ENCODE measurements around the gene FLG2.

Gene FLG2

DNA sequence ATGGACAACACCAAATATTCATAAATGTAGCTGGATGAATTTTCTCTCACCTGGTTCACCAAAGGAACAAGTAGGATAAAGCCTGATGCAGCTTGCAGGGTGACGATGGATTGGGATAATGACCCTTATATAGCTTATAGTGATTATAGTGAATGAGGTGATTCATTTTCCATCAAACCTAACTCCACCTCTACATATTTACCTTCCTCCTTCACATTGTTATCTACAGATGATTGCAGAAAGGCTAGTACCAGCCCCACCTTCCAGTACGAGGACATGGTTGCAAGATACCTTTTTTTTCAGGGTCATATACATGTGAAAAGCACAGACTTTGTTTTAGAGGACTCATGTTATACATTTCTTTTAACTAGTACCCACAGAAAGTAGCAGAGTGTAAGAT is at the start of gene FLG2:
Gene FLG2, minus strand, starts transcription at position 101 of the 400 bp plus-strand sequence. CDS start 1,122 bp downstream, outside the sequence.
- TF ChIP-seq JUND (IDR thresholded peaks at IDR 0.05; ENCODE audit: low read depth), result no peak
- no peak for DNase-seq (ENCODE audit: low read depth in 1 of 2, low spot score in 1 of 2)
- in situ Hi-C loops (cut with HindIII; ENCODE audit: low pct_unique_long_range_greater_than_20kb, low sequenced_read_pairs), result no loop called here

DNA sequence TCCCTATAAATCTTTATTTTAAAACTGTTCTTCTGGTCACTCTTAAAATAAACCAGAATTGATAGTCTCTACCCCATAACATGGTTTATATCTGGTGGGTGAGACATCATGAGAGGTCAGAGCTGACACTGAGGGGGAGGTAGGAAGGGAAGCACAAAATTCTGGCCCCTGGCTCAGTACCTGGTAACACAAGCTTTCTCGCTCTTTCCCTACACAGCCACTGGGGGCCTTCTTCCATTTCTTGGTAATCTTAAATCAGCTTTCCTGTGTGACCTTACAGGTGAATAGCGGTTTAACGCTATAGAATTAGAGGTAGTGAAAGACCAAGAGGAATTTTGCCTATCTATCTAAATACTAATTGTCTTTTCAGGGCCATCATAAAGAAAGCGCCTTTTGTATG is 48.9 kb upstream of the FLG2 start:
- TF ChIP-seq JUND (IDR thresholded peaks at IDR 0.05; ENCODE audit: low read depth), result no peak
- in situ Hi-C loops (cut with HindIII; ENCODE audit: low pct_unique_long_range_greater_than_20kb, low sequenced_read_pairs), result no loop called here
- DNase-seq (ENCODE audit: low read depth in 1 of 2, low spot score in 1 of 2), result no peak

DNA sequence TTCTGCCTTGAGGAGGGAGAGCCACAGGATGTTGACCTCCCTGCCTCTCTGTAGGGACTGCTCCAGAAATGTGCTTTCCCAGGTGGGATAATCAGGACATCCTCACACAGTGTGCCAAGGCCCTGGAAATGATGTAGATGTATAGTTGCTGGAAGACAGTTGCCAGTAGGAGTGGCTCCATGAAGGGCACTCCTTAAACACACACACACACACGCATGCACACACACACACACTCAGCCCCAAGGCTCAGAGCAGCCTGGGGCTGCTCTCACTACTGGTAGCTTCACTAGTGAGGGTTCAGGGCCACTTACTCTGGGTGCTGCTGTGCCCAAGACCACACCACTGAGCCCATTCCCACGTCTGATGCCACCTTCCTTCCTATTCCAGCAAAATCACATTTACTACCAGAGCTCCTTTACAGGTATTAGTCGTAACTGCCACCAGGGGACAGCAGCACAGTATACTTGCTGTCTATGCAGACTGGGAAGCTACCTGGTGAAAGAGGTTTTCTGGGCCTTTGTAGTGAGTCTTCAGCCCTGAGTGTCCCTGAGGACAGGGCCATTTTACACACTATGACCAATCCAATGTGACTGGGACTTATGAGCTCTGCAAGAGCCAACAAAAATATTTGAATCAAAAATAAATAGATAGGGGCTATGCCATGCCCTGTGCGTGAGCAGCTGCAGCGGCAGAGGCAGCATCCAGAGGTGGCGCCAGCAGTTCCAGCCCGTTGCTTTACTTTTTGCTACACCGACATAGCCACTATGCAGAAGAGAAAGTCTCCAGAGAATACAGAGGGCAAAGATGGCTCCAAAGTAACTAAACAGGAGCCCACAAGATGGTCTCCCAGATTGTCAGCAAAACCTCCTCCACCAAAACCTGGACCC is 39.2 kb upstream of the FLG2 start:
- in situ Hi-C loops (cut with HindIII; ENCODE audit: low pct_unique_long_range_greater_than_20kb, low sequenced_read_pairs), result no loop called here
- DNase-seq (ENCODE audit: low read depth in 1 of 2, low spot score in 1 of 2), result peak; percentile 75 to 87
- TF ChIP-seq JUND (IDR thresholded peaks at IDR 0.05; ENCODE audit: low read depth), result no peak

DNA sequence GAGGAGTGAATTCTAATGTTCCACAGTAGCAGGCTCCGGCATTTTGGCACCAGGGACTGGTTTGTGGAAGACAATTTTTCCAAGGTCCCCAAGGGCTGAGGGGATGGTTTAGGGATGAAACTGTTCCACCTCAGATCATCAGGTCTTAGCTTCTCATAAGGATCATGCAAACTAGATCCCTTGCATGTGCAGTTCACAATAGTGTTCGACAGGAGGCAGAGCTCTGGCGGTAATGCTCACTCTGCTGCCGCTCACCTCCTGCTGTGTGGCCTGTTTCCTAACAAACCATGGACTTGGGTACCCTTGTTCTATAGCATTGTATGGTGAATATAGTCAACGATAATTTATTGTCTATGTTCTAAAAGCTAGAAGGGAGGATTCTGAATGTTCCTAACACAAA is 37.7 kb upstream of the FLG2 start:
- TF ChIP-seq JUND (IDR thresholded peaks at IDR 0.05; ENCODE audit: low read depth), result no peak
- DNase-seq (ENCODE audit: low read depth in 1 of 2, low spot score in 1 of 2), result peak in 1 of 2 experiments; percentile 51
- in situ Hi-C loops (cut with HindIII; ENCODE audit: low pct_unique_long_range_greater_than_20kb, low sequenced_read_pairs), result no loop called here

DNA sequence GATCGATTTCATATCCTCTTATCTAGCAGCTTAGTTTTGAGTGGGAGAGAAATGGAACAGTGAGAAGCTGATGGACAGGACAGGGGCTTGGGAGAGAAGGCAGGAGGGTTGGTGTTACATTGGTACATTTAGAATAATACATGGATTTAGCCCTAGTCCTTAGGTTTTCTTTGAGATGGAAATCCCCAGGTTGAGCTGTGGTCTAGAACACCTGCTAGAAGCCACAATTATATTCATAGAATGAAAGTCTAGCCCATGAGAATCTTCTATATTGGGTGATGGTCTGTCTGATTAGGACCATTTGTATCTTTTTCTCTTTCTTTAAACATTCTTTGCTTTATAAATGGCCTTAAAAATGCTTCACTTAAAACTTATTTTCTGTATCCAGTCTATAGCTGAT is 34.3 kb upstream of the FLG2 start:
- in situ Hi-C loops (cut with HindIII; ENCODE audit: low pct_unique_long_range_greater_than_20kb, low sequenced_read_pairs), result no loop called here
- DNase-seq (ENCODE audit: low read depth in 1 of 2, low spot score in 1 of 2), result no peak
- TF ChIP-seq JUND (IDR thresholded peaks at IDR 0.05; ENCODE audit: low read depth), result no peak

- in situ Hi-C loops (cut with HindIII; ENCODE audit: low pct_unique_long_range_greater_than_20kb, low sequenced_read_pairs), result no loop called here
- peak; percentile 65; the same call in 1 of the 2 replicates for TF ChIP-seq JUND (IDR thresholded peaks at IDR 0.05; ENCODE audit: low read depth)
Observed at GRCh38 chr1:152392909-152393308, 33.1 kb upstream of the FLG2 start.

GRCh38 chr1:152388889-152389288 is 29.1 kb upstream of the FLG2 start:
- no peak for TF ChIP-seq JUND (IDR thresholded peaks at IDR 0.05; ENCODE audit: low read depth)
- in situ Hi-C loops (cut with HindIII; ENCODE audit: low pct_unique_long_range_greater_than_20kb, low sequenced_read_pairs), result no loop called here
- DNase-seq (ENCODE audit: low read depth in 1 of 2, low spot score in 1 of 2), result no peak

More at GRCh38 chr1:152392909-152393308, 33.1 kb upstream of the FLG2 start:
- peak in 1 of 2 experiments; percentile 89 for DNase-seq (ENCODE audit: low read depth in 1 of 2, low spot score in 1 of 2)

- DNase-seq (ENCODE audit: low read depth in 1 of 2, low spot score in 1 of 2), result no peak
- TF ChIP-seq JUND (IDR thresholded peaks at IDR 0.05; ENCODE audit: low read depth), result no peak
- in situ Hi-C loops (cut with HindIII; ENCODE audit: low pct_unique_long_range_greater_than_20kb, low sequenced_read_pairs), result no loop called here
Observed at GRCh38 chr1:152386940-152387339, 27.1 kb upstream of the FLG2 start.

GRCh38 chr1:152380932-152381331 is 21.1 kb upstream of the FLG2 start:
- no peak for TF ChIP-seq JUND (IDR thresholded peaks at IDR 0.05; ENCODE audit: low read depth)
- in situ Hi-C loops (cut with HindIII; ENCODE audit: low pct_unique_long_range_greater_than_20kb, low sequenced_read_pairs), result no loop called here
- DNase-seq (ENCODE audit: low read depth in 1 of 2, low spot score in 1 of 2), result no peak

GRCh38 chr1:152374451-152374850 is 14.6 kb upstream of the FLG2 start:
- TF ChIP-seq JUND (IDR thresholded peaks at IDR 0.05; ENCODE audit: low read depth), result no peak
- DNase-seq (ENCODE audit: low read depth in 1 of 2, low spot score in 1 of 2), result no peak
- in situ Hi-C loops (cut with HindIII; ENCODE audit: low pct_unique_long_range_greater_than_20kb, low sequenced_read_pairs), result no loop called here

GRCh38 chr1:152372672-152373071 is 12.9 kb upstream of the FLG2 start:
- peak in 1 of 2 experiments; percentile 26 for DNase-seq (ENCODE audit: low read depth in 1 of 2, low spot score in 1 of 2)
- TF ChIP-seq JUND (IDR thresholded peaks at IDR 0.05; ENCODE audit: low read depth), result no peak
- in situ Hi-C loops (cut with HindIII; ENCODE audit: low pct_unique_long_range_greater_than_20kb, low sequenced_read_pairs), result no loop called here

- DNase-seq (ENCODE audit: low read depth in 1 of 2, low spot score in 1 of 2), result peak in 1 of 2 experiments; percentile 13
- TF ChIP-seq JUND (IDR thresholded peaks at IDR 0.05; ENCODE audit: low read depth), result no peak
- in situ Hi-C loops (cut with HindIII; ENCODE audit: low pct_unique_long_range_greater_than_20kb, low sequenced_read_pairs), result no loop called here
Observed at GRCh38 chr1:152367436-152367835, 7.6 kb upstream of the FLG2 start.

GRCh38 chr1:152356736-152357135 is 3.1 kb downstream of the FLG2 start:
- in situ Hi-C loops (cut with HindIII; ENCODE audit: low pct_unique_long_range_greater_than_20kb, low sequenced_read_pairs), result no loop called here
- no peak for TF ChIP-seq JUND (IDR thresholded peaks at IDR 0.05; ENCODE audit: low read depth)
- DNase-seq (ENCODE audit: low read depth in 1 of 2, low spot score in 1 of 2), result no peak
